GM10266 (cell line): ENCODE results near the gene CLEC20A.

Experiments
- DNase-seq: peaks from one replicate; pipeline ENCODE4 v3.0.0; 2012; ENCODE audit errors: extremely low spot score
- TF ChIP-seq, protein P1 (sequence below): IDR thresholded peaks from 2 replicates; pipeline ENCODE4 v1.5.1; 2012; ENCODE audit warnings: mild to moderate bottlenecking, low read depth; ENCODE audit not compliant: control insufficient read depth, insufficient read depth; ENCODE audit errors: missing control alignments

CLEC20A gene

GRCh38 chr1:178485541-178485981 lies 11.2 kb downstream of the CLEC20A start:
- TF ChIP-seq, protein P1, sequence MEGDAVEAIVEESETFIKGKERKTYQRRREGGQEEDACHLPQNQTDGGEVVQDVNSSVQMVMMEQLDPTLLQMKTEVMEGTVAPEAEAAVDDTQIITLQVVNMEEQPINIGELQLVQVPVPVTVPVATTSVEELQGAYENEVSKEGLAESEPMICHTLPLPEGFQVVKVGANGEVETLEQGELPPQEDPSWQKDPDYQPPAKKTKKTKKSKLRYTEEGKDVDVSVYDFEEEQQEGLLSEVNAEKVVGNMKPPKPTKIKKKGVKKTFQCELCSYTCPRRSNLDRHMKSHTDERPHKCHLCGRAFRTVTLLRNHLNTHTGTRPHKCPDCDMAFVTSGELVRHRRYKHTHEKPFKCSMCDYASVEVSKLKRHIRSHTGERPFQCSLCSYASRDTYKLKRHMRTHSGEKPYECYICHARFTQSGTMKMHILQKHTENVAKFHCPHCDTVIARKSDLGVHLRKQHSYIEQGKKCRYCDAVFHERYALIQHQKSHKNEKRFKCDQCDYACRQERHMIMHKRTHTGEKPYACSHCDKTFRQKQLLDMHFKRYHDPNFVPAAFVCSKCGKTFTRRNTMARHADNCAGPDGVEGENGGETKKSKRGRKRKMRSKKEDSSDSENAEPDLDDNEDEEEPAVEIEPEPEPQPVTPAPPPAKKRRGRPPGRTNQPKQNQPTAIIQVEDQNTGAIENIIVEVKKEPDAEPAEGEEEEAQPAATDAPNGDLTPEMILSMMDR = no peak
- DNase-seq = no peak

- TF ChIP-seq, protein P1 = no peak
- no peak for DNase-seq
Observed at GRCh38 chr1:178484698-178485225, 12.0 kb downstream of the CLEC20A start.

GRCh38 chr1:178483251-178483957 lies 13.4 kb downstream of the CLEC20A start:
- DNase-seq = no peak
- TF ChIP-seq, protein P1 = no peak

DNA sequence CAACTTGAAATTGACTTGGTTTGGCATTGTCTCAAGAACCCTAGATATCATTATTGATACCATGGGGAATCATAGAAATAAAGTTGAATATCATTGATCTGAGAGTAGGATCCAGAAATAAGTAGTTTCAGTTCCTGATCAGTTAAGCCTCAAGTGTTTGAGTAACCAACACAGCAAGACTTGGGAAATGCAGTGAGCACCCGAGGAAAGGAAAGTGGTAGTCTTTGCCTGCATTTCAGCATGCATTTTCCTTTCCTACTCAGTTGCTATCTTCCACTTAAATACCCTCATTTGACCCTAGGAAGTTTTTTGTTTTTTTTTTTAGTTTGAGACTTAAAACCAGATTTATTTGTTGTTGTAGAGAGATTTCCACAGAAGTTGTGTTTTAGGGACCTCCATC lies 18.9 kb downstream of the CLEC20A start:
- DNase-seq = no peak
- TF ChIP-seq, protein P1 = no peak

DNA sequence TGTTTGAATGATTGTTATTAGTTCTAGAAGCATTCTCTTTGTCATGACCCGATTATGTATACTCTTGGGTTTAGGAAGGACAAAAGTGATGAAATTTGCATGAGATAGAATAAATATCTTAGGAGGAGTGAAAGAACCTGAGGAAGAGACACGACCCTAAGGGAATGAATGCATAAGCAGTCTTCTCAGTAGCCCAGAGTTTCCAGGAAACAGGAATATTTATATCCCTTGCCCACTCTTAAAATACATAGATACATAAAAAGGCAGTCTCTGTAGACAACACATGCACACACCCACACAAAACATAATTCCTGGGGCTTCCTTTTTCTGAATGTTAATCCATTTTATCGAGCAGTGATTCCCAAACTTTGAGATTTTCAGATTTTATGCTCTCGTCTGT lies 19.4 kb downstream of the CLEC20A start:
- TF ChIP-seq, protein P1 = no peak

GRCh38 chr1:178472531-178472930 lies 24.2 kb downstream of the CLEC20A start:
- no peak for DNase-seq
- TF ChIP-seq, protein P1 = no peak

More for the DNA sequence above, 19.4 kb downstream of the CLEC20A start:
- no peak for DNase-seq

DNA sequence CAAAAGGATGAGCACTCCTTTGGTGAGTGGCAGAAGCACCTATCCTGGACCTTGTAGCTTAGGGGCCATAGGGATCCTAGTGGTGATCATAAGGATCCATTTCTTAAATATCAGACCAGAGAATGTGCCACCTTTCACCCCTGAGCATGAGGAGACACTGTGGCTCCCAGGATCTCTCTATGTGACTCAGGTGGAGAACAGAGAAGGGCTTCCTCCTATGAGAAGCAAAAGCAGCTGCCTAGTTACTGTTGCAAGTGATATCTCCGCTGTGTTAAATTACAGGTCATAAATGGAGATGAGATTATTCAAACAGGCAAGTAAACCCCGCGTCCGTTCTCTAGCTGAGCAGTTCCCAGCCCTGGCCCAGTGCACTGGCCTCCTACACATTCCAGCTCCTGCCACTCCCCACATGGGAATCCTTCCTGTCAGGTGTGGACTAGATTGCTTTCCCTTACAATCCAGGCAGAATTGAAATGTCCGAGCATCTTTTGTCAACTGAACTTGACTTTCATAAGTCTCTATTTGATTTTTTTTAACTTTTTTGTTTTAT lies 26.3 kb downstream of the CLEC20A start:
- DNase-seq = no peak
- TF ChIP-seq, protein P1 = no peak
